ENCODE data around the gene MPHOSPH6.
"Not testable (repeated sequence)": the region's sequence is repeated elsewhere in the genome, so short reads cannot be mapped to it uniquely, and the experiment has no call there.

MPHOSPH6 gene

DNA sequence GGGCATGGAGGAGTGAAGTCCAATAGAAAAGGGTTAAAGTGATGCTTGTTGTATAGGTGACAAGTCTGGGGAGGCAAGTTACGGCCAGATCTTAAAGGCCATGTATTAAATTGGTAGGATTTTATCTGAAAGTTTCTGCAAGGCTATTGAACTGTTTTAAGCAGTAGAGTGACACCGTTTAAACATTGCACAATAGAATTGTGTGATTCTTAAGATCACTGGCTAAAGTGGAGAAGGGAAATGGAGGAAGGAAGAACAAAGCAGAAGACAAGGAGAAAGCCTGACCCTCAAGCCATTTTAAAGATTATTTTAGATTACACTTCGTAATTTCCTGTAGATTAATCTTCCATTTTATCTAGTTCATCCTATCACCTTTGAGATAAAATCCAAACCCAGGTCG lies 5.6 kb upstream of the MPHOSPH6 start:
- DNase-seq (ENCODE audit: low spot score): no peak

DNA sequence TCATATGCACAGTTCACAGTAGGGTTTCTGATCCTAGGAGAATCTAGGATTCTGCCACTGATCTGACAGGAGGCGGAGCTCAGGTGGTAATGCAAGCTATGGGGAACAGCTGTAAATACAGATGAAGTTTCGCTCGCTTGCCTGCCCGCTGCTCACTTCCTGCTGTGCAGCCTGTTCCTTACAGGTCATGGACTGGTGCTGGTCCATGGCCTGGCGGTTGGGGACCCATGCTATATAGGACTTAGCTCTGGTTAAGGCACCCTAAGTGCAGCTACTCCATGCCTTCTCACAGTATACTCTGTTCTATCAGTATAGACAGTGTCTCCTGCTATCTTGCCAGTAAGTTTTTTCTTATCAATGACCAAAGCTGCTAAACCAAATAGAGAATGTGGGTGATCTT lies 2.4 kb downstream of the MPHOSPH6 start:
- DNase-seq (ENCODE audit: low spot score): no peak

DNA sequence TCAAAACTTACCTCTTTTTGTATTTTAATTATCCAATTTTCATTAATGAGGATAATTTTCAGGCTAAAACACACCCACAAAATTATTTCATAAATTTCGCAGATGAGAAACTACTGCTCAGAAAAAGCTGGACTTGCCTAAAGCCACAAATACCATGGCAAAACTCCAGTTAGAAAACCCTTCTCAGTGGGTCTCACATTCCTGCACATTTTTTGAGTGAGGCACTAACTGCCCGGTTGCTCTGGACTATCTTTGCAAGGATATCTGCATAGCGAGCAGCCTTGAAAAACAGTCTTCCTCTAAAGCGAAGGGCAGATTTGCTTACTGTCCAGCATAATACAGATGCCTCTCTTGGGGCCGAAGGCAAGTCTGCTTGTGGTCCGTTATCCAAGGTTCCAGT lies 9.8 kb downstream of the MPHOSPH6 start:
- DNase-seq (ENCODE audit: low spot score): no peak

DNA sequence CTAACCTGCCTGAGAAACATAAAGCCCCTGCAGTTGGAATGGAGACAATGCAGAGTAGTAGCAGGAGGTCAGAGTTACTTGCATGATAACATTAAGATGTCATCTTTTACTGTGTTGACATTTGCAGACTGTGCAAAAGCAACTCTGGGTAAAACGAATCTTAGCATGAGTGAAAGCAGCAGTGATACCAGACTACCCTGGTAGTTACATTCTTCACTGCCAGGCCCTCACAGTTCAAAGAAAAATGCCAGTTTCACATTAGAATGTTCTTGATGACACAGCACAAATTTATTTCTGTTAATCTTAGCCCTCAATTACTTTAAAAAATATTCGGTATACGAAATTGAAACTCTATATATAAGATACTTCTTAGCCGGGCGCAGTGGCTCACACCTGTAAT lies 12.2 kb downstream of the MPHOSPH6 start:
- no peak for DNase-seq (ENCODE audit: low spot score)

DNA sequence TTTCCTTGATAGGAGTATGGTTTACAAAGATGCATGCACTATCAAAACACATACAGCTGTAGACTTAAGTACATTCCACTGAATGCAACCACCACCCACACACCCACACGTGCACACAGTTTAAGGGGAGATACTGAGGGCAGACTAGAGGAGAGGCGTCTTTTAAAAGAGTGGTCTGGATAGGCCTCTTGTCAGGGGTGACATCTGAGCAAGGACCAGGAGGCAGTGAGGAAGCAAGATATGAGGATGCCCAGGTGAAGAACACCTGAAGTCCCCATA lies 12.6 kb downstream of the MPHOSPH6 start:
- no peak for DNase-seq (ENCODE audit: low spot score)

DNA sequence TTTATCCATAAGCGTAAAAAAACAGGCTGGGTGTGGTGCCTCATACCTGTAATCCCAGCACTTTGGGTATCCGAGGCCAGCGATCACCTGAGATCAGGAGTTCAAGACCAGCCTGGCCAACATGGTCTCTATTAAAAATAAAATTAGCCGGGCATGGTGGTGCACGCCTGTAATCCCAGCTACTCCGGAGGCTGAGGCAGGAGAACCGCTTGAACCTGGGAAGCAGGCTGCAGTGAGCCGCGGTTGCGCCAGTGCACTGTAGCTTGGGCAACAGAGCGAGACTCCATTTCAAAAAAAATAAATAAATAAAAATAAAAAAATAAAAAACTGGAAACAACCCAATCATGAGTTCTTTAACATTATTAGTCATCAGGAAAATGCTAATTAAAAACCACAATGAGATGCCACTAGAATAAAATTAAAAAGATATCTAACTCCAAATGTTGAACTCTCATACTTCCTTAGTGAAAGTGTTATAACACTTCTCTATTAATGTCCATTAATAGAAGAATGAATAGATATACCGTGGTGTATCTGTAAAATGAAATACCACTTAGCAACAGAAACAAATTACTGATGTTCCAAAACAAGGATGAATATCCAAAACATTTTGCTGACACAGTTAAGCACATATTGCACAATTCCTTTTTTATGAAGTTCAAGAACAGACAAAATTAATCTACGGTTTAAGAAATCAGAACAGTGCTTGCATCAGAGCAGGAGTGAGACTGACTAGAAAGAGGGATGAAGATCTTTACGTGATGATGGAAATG lies 13.1 kb downstream of the MPHOSPH6 start:
- no peak for DNase-seq (ENCODE audit: low spot score)

DNA sequence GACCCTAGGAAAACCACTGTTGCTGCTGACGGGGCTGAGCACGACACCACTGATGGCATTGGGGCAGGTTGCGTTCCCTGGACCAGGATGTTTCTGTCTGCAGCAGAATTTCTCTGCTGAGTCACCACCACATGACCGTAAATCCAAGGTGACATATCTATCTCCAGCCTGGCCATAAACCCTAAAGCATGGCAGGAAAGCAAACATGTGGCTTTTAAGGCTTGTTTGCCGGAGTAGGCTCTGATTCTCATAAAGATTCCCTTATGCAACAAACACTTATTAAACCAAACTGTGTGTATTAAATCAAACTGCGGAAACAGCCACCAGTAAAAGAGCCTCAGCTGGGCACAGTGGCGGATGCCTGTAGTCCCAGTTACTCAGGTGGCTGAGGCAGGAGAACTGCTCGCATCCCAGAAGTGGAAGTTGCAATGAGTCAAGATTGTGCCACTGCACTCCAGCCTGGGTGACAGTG lies 17.3 kb downstream of the MPHOSPH6 start:
- DNase-seq (ENCODE audit: low spot score): no peak

DNA sequence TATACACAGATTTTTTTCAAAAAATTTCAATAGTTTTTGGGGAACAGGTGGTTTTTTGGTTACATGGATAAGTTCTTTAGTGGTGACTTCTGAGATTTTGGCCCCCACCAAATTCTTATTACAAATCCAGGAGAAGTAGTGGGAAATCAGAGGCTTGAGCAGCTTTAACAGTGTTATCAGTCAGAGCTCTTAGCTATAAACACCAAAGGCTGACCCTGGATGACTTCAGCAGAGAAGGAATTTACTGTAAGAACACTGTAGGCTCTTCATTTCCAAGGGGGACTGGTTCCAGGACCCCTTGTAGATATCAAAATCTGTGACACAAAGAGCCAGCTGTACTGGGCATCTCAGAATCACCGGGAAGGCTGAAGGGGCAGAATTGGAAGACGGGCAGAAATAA lies 17.8 kb downstream of the MPHOSPH6 start:
- DNase-seq (ENCODE audit: low spot score): no peak

DNA sequence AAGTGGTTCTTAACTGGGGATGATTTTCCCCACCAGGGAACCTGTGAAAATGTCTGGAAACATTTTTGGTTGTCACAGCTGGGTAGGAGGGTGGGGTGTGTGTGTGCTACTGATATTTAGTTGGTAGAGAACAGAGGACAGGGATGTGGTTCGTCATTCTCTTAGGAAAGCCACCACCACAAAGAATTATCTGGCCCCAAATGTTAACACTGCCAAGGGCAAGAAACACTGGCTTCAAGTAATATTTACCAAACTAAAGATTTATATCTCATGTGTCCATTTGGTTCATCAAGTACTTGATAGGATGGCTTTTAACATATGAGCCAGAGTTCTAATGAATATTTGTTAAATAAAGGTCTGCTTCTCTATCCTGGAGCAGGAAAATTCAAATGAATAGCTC lies 19.5 kb downstream of the MPHOSPH6 start:
- DNase-seq (ENCODE audit: low spot score): no peak

DNA sequence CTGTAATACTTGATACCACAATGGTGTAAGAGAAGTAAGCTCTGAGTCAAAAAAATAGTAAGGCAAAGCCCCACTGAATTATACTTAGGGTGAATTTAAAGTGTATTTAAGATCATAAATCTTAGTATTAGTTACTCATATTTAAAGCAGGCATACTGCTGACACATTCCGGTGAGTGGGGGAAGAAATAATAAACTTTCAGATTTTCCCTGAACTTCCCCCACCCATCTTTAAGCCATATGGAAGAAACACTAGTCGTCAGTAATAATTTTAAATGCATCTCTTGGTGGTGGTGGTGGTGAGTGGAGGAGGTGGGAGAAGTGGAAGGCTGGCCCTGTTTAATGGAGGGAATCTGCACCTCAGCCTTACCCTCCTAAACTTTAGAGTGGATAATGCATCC lies 20.5 kb downstream of the MPHOSPH6 start:
- no peak for DNase-seq (ENCODE audit: low spot score)

DNA sequence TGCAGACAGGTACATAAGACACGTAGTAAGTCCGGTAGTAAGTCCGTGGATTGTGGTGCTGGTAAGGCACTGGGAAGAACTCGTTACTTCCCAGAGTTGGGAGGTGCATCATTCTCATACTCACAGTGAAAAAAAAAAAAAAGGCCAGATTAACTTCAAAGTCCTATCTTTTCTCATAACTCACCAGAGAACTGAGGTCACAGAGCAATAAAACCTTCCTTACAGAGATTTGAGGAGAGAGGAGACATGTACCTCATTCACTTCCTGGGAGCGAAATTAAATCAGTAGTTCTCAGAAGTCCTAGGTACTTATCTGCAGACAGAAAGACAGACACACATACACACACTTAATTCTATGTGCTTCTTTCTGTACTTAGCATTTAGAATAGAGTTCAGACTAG lies 22.5 kb downstream of the MPHOSPH6 start:
- no peak for DNase-seq (ENCODE audit: low spot score)

DNA sequence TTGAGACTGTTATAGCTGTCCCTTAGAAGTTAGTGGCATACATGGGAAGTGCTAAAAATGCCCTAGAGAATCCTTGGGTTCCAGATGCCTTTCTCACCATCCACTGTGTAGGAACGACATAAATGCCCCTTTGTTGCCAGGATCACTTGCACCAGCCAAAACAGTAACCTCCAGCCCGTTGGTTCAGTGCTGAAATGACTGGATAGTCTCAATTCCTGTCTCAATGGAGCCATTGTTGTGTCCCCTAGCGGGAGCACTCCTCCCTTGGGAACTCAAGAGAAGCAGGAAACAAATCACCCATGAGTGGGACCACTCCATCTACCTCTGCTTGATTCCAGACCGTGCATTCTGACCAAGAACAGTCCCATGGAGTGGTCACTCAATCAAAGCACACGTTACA lies 23.1 kb downstream of the MPHOSPH6 start:
- DNase-seq (ENCODE audit: low spot score): peak; percentile 86

DNA sequence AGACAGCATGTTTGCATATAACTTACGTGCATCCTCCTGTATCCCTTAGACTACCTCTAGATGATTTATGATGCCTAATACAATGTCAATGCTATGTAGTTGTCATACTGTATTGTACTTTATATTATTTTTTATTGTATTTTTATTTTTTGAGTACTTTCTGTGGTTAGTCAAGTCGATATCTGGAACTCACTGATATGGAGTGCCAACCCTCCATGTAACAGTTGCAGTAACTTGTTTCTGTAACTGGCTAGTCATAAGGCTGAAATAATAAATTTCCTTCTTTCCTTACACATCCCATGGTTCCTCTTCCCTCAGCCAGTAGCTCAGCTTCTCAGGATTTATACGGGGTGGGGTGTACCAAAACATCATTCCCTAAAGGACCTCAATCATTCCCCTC lies 23.5 kb downstream of the MPHOSPH6 start:
- no peak for DNase-seq (ENCODE audit: low spot score)

DNA sequence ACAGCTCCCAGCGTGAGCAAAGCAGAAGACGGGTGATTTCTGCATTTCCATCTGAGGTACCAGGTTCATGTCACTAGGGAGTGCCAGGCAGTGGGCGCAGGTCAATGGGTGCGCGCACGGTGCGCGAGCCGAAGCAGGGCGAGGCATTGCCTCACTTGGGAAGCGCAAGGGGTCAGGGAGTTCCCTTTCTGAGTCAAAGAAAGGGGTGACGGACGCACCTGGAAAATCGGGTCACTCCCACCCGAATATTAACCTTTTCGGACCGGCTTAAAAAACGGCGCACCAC lies 30.8 kb downstream of the MPHOSPH6 start:
- not testable (repeated sequence) for DNase-seq (ENCODE audit: low spot score)

DNA sequence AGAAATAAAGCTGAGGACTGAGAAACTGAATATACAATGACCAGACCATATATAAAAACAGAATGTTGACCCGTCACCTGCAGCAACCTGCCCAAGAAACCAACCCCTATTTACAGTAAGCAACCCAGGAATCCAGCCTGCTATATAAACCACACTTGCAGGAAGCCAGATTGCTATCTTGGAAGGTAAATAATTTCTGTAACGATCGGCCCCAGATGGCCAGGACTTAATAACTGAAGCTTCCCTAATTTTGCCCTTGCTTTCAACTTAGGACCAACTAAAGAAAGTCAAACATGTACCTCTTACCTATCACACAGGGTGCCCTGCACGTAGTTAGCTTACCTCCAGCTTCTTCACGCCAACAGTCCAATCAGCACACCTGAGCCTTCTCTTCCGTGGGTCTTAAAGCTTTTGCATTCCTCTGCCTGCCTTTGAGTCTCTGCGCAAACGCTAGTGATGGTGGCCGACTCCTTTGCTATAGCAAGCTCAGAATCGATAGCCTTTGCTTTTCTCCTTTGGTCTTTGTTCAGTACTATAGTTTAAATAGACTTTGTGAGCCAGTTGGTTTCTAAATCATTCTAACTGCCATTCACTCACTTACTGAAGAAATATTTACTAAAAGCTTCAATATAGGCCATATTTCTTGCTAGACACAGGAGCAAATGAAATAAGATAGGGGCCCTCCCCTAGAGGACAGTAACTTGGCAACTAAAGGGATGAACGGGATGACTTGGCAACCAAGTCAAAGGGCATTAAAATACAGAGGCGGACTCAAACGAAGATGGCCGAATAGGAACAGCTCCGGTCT lies 31.3 kb downstream of the MPHOSPH6 start:
- DNase-seq (ENCODE audit: low spot score): no peak

DNA sequence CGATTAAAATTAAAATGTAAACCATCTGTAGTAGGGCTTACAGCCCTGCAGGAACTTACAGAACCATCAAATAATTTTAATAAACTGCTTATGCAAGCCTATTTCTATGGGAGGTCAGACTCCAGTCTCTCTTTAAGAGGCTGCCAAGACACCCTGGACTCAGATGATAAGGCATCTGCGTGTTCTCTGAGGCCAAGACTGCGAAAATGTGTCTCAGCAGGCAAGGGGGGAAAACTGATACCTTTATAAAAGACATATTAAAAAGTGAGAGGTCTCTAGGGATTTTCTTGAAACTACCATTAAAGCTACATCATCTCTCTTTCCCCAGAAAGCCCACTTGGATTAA lies 32.2 kb downstream of the MPHOSPH6 start:
- DNase-seq (ENCODE audit: low spot score): no peak

DNA sequence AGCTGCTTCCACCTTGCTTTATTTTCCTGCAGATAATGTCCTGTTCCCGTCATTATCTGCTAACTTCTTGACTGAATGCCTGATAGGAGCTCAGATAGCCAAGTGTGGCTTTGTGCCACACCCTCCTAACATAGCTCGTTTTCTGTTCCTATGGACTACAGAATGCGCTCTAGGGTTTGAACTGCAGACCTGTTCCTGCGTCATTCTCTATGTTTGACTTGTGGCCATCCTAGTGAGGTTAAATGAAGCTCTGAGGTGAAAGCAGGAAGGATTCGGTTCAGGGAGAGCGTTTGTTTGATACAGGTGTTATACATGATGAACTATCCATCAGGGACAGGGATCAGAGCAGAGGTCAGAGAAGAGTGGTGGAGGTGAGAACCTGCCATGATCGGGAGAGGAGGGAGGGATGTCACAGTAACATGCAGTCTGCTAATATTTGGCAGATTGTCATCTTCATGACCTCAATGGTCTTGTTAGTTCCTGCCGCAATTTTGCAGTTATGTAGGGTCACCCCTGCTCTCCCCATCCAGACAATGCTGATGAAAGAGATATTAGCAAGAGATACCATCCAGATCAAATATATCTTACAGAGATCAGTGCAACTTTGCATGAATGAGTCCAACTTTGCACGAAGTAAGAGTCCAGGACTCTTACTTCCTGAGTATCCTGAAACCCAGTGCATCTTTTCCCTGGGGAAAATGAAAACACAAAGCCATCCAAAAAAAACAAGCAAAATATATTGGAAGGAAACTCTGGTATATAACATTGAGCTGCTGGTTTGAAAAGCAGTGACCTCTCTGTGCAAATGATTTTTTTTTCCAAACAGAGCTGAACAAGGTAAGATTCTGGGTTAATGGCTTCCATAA lies 32.8 kb downstream of the MPHOSPH6 start:
- DNase-seq (ENCODE audit: low spot score): no peak

DNA sequence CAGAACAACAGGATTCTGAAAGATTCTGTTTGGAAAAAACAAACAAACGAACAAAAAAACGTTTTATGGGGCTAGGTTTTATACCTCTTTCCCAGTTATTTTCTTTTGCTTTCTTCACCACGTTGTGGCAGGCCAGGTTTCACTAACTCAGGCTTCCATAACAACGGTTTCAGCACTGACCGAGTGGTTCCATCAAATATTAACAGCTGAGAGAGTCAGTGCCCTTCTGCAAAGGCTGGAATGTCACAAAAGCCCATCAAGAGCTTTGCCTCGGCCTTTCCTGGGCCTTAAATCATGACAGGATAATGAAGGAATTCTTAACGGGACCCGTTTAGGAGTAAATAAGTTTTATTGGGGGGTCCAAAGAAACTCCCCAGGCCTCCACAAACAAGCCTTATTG lies 34.2 kb downstream of the MPHOSPH6 start:
- DNase-seq (ENCODE audit: low spot score): no peak

DNA sequence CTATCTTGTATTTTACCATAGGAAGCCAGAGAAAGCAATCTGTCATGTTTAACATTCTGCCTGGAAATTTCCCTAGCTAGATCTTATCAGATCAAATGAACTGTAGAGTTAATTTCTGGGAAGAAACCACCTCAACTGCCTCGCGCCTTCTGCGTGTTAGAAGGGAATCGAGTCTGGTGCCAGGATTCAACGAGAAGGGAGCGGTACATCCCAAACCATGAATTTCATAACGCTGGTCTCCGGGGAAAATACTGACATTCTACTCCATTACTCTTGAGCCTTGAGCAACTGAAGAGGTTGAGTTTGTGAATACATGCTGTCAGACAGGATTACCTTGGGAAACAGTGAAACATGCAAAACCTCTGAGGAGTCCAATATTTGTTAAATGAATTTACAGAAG lies 35.2 kb downstream of the MPHOSPH6 start:
- DNase-seq (ENCODE audit: low spot score): no peak

DNA sequence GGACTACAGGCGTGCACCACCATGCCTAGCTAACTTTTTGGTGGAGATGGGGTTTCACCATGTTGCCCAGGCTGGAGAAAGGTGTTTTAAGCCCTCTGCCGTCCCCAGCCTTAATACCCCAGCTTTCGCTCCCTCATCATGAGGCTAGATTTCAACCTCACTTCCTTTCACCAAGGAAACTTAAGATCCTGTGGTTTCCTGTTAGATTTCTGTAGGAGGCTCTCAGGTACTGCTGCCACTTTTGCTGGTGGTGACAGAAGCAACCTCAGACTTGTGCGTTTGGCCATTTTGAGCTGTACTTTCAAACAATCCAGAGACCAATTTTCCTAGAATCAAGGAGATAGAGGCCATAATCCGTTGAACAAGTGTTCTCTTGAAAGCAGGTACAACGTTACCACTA lies 36.2 kb downstream of the MPHOSPH6 start:
- DNase-seq (ENCODE audit: low spot score): no peak

DNA sequence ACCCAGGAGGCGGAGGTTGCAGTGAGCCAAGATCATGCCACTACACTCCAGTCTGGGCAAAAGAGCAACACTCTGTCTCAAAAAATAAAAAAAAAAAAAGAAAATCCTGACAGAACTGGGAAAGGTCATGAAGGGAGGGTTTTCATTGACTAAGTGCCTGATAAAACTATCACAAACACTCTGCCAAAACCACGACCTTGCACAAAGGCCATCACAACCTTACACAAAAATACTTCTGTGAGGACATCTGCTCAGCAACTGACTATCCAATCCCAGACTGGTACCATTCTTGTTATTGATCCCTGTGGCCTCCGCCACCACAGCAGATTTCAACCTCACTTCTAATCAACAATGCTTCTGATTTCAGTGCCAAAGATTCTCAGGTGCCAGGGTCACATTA lies 40.1 kb downstream of the MPHOSPH6 start:
- DNase-seq (ENCODE audit: low spot score): no peak

DNA sequence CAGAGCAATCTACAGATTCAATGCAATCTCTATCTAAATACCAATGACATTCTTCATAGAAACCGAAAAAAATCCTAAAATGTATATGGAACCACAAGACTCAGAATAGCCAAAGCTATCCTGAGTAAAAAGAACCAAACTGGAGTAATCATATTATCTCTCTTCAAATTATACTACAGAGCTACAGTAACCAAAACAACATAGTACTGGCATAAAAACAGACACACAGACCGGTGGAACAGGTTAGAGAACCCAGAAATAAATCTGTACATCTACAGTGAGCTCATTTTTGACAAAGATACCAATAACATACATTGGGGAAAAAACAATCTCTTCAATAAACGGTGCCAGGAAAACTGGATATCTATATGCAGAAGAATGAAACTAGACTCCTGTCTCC lies 45.4 kb downstream of the MPHOSPH6 start:
- no peak for DNase-seq (ENCODE audit: low spot score)

DNA sequence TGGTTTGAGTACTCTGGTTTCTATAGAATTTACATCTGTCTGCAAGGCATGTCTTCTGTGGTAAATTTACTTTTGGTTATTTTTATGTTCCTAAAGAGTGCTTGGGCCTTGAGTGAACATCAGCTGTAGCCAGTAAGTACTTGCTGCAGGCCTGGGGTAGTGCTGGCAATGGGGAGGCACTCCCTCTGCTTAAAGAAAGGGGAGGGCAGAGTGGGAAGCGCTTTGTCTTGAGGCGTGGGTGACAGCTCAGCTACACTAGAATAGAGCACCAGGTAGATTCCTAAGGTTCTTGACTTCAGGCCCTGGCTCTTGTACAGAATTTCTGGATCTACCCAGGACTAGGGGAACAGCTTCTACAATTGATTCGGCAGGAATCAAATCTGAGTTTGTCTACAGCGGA lies 50.6 kb downstream of the MPHOSPH6 start:
- no peak for DNase-seq (ENCODE audit: low spot score)
